Right lobe of liver (tissue), 6 donors: ENCODE results near the gene METTL14. TPM values are rescaled to one million over a fixed set of nuclear protein-coding genes. Genes with fewer than 3 reads are reported as not detected.

Experiments used
- ATAC-seq, 4 donors: fragments of 200-7000 bp; cut with Tn5 transposase; one replicate each; pipeline ENCODE4 v1.9.1; 2020; ENCODE audit warnings: mild to moderate bottlenecking in 4 of 4, moderate library complexity in 4 of 4
- DNase-seq, 3 donors: peaks; one replicate each; pipeline ENCODE4 v3.0.0-alpha.2; 2020
- H3K27ac ChIP-seq, 3 donors: fragments of 200-600 bp; one replicate each; pipeline ENCODE4 v1.8.0; 2022
- H3K27me3 ChIP-seq, 2 donors: fragments of 200-600 bp; one replicate each; pipeline ENCODE4 v1.8.0; 2022
- H3K36me3 ChIP-seq, 4 donors: fragments of 200-600 bp; sonication (generic) in 1 of 4; one replicate each; pipeline versions ENCODE4 v1.5.1 to v1.8.0; 2017 to 2022; ENCODE audit warnings: control low read depth in 1 of 4
- H3K4me1 ChIP-seq, 4 donors: fragments of 200-600 bp; sonication (generic) in 1 of 4; one replicate each; pipeline versions ENCODE4 v1.5.1 to v1.8.0; 2017 to 2022; ENCODE audit warnings: control low read depth in 1 of 4
- H3K4me3 ChIP-seq, 3 donors: fragments of 200-600 bp; one replicate each; pipeline ENCODE4 v1.8.0; 2022
- H3K9me3 ChIP-seq, 4 donors: fragments of 200-600 bp; sonication (generic) in 1 of 4; one replicate each; pipeline versions ENCODE4 v1.5.1 to v1.8.0; 2017 to 2022; ENCODE audit warnings: control low read depth in 1 of 4
- POLR2A ChIP-seq: fragments of 450-650 bp; IDR thresholded peaks from one replicate; pipeline ENCODE4 v1.6.1; 2017; ENCODE audit warnings: antibody characterized with exemption, mild to moderate bottlenecking
- WGBS: methylation state at CpG from one replicate; pipeline ENCODE4 v1.1.6; 2018; ENCODE audit warnings: low coverage, low lambda C conversion rate; ENCODE audit not compliant: insufficient coverage; ENCODE audit errors: missing lambda C conversion rate; 5-methylcytosine and 5-hydroxymethylcytosine counted together
- intact Hi-C, 2 donors: fragments of 100-400 bp; cut with DNase I; formaldehyde crosslinking; loops; one replicate each; pipeline versions ENCODE4 v1.11.2 to v1.14.1; 2022
- total RNA-seq, 6 experiments: library from RNA; depleted of rRNA in 2 of 6; stranded (reverse); fragments of >200 nt in 2 of 6; fragmentation: NEBNext Ultra II Directional in 3 of 6; extraction: Animal tissue kit (Norgen Biotek cat#: 25700) in 3 of 6; gene quantifications; one replicate each; pipeline versions ENCODE4 v1.1.0 to v1.2.4, GENCODE V29; 2016 to 2023
- TF ChIP-seq, protein P1 (sequence below), 4 donors: fragments of 200-600 bp in 3 of 4; fragments of 450-650 bp in 1 of 4; IDR thresholded peaks; one replicate each; pipeline versions ENCODE4 v1.5.1 to v1.8.0; 2016 to 2022; ENCODE audit warnings: antibody characterized with exemption in 4 of 4, mild to moderate bottlenecking in 2 of 4
- donor health status: DM: no; HTN: yes; CAD: no.
- donor health status: DM: no; HTN: no; CAD: no.
- donor health status: DM: no; HTN: no; CAD: no.
- donor health status: DM: no; HTN: yes; CAD: no.
- donor health status: DM: no; HTN: yes; CAD: no.

Gene METTL14
- total RNA-seq, 6 experiments from 2014 or later, result 19.5 to 33.0 (median 25.9) TPM

- ATAC-seq (peak in 1 of 4 donors; percentile 40), DNase-seq (no peak)
- peaks cover 0 to 23% (median 11%) of the 10 kb centered on the region in 4 donors for H3K36me3 ChIP-seq
- intact Hi-C loops, result no loop called here
- H3K27me3 ChIP-seq, result no peaks in the 10 kb centered on the region
- WGBS, result 85% methylated on average over 4 of the region's 4 CpGs
- no peak overlapping the region for H3K4me3 ChIP-seq
- H3K9me3 ChIP-seq, result no peaks in the 10 kb centered on the region
- no peaks in the 10 kb centered on the region for H3K4me1 ChIP-seq
- TF ChIP-seq, protein P1, sequence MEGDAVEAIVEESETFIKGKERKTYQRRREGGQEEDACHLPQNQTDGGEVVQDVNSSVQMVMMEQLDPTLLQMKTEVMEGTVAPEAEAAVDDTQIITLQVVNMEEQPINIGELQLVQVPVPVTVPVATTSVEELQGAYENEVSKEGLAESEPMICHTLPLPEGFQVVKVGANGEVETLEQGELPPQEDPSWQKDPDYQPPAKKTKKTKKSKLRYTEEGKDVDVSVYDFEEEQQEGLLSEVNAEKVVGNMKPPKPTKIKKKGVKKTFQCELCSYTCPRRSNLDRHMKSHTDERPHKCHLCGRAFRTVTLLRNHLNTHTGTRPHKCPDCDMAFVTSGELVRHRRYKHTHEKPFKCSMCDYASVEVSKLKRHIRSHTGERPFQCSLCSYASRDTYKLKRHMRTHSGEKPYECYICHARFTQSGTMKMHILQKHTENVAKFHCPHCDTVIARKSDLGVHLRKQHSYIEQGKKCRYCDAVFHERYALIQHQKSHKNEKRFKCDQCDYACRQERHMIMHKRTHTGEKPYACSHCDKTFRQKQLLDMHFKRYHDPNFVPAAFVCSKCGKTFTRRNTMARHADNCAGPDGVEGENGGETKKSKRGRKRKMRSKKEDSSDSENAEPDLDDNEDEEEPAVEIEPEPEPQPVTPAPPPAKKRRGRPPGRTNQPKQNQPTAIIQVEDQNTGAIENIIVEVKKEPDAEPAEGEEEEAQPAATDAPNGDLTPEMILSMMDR (IDR thresholded peaks at IDR 0.05), result no peak
- TF ChIP-seq POLR2A, result no peak
- no peak overlapping the region for H3K27ac ChIP-seq
Observed at GRCh38 chr4:118718511-118719170, 33.4 kb downstream of the METTL14 start.

DNA sequence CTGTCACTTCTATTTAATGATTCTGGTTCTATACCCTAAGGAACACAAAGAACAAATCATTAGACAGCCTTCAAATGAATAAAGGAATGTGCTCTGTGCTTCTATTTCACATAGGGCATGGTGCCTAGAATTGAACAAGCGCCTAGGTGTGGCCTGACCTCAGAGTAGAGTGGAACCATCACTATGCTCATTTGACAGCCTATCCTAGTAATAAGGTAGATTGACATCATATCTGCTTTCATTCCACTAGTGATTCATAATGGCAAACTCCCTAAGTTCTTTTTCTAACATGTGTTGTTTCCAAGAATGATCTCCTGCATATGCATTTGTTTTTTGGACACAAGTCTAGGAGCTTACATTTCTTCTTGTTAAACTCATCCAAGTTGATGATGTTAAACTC, 36.6 kb downstream of the METTL14 start:
- DNase-seq, result no peak
- Histone ChIP-seq H3K27me3 (no peaks in the 10 kb centered on the region), H3K36me3 (peaks cover 0 to 50% (median 21%) of the 10 kb centered on the region in 4 donors)

DNA sequence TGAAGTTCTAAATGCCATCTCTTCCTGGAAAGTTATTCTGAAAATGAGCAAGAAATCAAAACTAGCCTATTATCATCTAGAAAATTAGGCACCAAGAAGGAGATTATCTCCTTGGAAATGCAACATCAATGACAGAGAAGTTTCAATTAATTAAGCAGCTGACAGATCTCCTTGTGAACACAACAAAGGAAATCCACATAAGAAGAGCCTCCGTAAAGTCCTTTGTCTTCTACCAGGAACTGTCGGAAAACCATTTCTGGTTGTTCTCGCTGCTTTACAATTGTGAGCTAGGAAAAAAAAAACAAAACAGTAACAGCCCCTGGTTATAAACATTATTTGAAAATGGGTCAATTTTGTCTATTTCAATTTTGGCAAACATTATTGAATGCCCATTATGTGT, 38.2 kb downstream of the METTL14 start:
- no peak for DNase-seq
- Histone ChIP-seq H3K4me3 (no peak overlapping the region), H3K9me3 (no peaks in the 10 kb centered on the region), H3K27me3 (no peaks in the 10 kb centered on the region), H3K27ac (no peak overlapping the region), H3K4me1 (no peaks in the 10 kb centered on the region), H3K36me3 (peaks cover 0 to 67% (median 30%) of the 10 kb centered on the region in 4 donors)
- 92% methylated on average over 3 of the region's 3 CpGs for WGBS
- intact Hi-C loops, result no loop called here
- TF ChIP-seq, protein P1 (IDR thresholded peaks at IDR 0.05), result no peak
- TF ChIP-seq POLR2A, result no peak
- ATAC-seq, result no peak

More for the DNA sequence above, 36.6 kb downstream of the METTL14 start:
- Histone ChIP-seq H3K27ac (no peak overlapping the region), H3K4me3 (no peak overlapping the region), H3K9me3 (no peaks in the 10 kb centered on the region), H3K4me1 (no peaks in the 10 kb centered on the region)
- intact Hi-C loops, result no loop called here
- TF ChIP-seq, protein P1 (IDR thresholded peaks at IDR 0.05), result no peak
- no peak for TF ChIP-seq POLR2A
- ATAC-seq, result no peak
- WGBS, result 80% methylated on average over 1 of the region's 1 CpG

GRCh38 chr4:118727360-118727759, 42.2 kb downstream of the METTL14 start:
- Histone ChIP-seq H3K4me3 (no peak overlapping the region), H3K4me1 (no peaks in the 10 kb centered on the region), H3K9me3 (no peaks in the 10 kb centered on the region), H3K36me3 (peaks cover 3 to 73% (median 33%) of the 10 kb centered on the region in 4 donors), H3K27ac (no peak overlapping the region), H3K27me3 (no peaks in the 10 kb centered on the region)
- DNase-seq, result no peak
- TF ChIP-seq, protein P1 (IDR thresholded peaks at IDR 0.05), result no peak
- no peak for TF ChIP-seq POLR2A
- 38% methylated on average over 1 of the region's 1 CpG for WGBS
- ATAC-seq, result no peak
- intact Hi-C loops, result no loop called here
